H1 (cell line): ENCODE data around the gene MPDZ. TPM values are rescaled to one million over a fixed set of nuclear protein-coding genes. Genes with fewer than 3 reads are reported as not detected.

Source experiments
- CTCF ChIA-PET: fragments of 300-600 bp; sonication (Branson Sonifier 250); formaldehyde crosslinking; loops from one replicate; lab custom pipeline; 2021; ENCODE audit not compliant: partially characterized antibody; lab: Charles Lee
- POLR2A ChIA-PET: fragments of 300-600 bp; sonication (Branson Sonifier 250); formaldehyde crosslinking; loops from one replicate; lab custom pipeline; 2021; ENCODE audit warnings: inconsistent platforms; ENCODE audit not compliant: partially characterized antibody; lab: Charles Lee
- DNase-seq, 2 experiments: peaks; one replicate each; pipeline versions ENCODE4 v3.0.0 to v3.0.0-alpha.2; 2010 to 2022; ENCODE audit warnings: low spot score in 2 of 2, low read depth in 1 of 2, mixed read lengths in 1 of 2
- FAIRE-seq: peaks from 2 replicates; lab custom pipeline; 2011; peaks lifted over from hg19 to GRCh38; lab: Jason Lieb, UNC
- H2AFZ ChIP-seq: 2 replicates; pipeline ENCODE4 v1.8.1; 2012; ENCODE audit warnings: low read length, inconsistent platforms
- H2AK5ac ChIP-seq: 2 replicates; pipeline ENCODE4 v1.6.1; 2013; ENCODE audit warnings: low read depth, low read length
- H2BK120ac ChIP-seq: replicated peaks from 2 replicates; pipeline ENCODE3; 2013; ENCODE audit warnings: low read depth, low read length, inconsistent platforms
- H2BK12ac ChIP-seq: 2 replicates; pipeline ENCODE4 v1.6.1; 2013; ENCODE audit warnings: low read depth, low read length
- H2BK15ac ChIP-seq: 2 replicates; pipeline ENCODE4 v1.6.1; 2013; ENCODE audit warnings: low read length
- H2BK20ac ChIP-seq: 2 replicates; pipeline ENCODE4 v1.6.1; 2013; ENCODE audit warnings: low read length
- H2BK5ac ChIP-seq: 2 replicates; pipeline ENCODE4 v1.6.1; 2013; ENCODE audit warnings: low read depth, low read length
- H3K14ac ChIP-seq: 2 replicates; pipeline ENCODE4 v1.6.1; 2013; ENCODE audit warnings: inconsistent platforms; ENCODE audit not compliant: insufficient read length
- H3K18ac ChIP-seq: 2 replicates; pipeline ENCODE4 v1.6.1; 2013; ENCODE audit warnings: low read length; ENCODE audit errors: extremely low read depth
- H3K23ac ChIP-seq: 2 replicates; pipeline ENCODE4 v1.6.1; 2013; ENCODE audit warnings: inconsistent platforms; ENCODE audit not compliant: insufficient read length
- H3K23me2 ChIP-seq: 2 replicates; pipeline ENCODE4 v1.6.1; 2013; ENCODE audit warnings: low read depth, low read length
- H3K27ac ChIP-seq: 2 replicates; pipeline ENCODE4 v1.6.1; 2011; ENCODE audit warnings: low read depth, low read length, inconsistent platforms
- H3K27me3 ChIP-seq, 4 experiments: replicated peaks in 1 of 4; 1 replicate in 1 of 4; 2 replicates in 3 of 4; pipeline versions ENCODE4 v1.6.1 to v1.8.1; 2011 to 2013; ENCODE audit warnings: low read length in 3 of 4, mild to moderate bottlenecking in 3 of 4, inconsistent platforms in 2 of 4, mixed read lengths in 2 of 4, moderate library complexity in 1 of 4; ENCODE audit not compliant: control insufficient read depth in 3 of 4, insufficient read depth in 3 of 4; ENCODE audit errors: extremely low read depth in 1 of 4
- H3K36me3 ChIP-seq, 4 experiments: 2 replicates each; pipeline versions ENCODE4 v1.6.1 to v1.8.1; 2011 to 2013; ENCODE audit warnings: mild to moderate bottlenecking in 4 of 4, low read length in 3 of 4, moderate library complexity in 2 of 4, control low read depth in 1 of 4, inconsistent platforms in 1 of 4; ENCODE audit not compliant: insufficient read depth in 4 of 4, control insufficient read depth in 2 of 4
- H3K4ac ChIP-seq: replicated peaks from 2 replicates; pipeline ENCODE3; 2013; ENCODE audit warnings: low read length, low read depth, mixed read lengths, inconsistent platforms; ENCODE audit not compliant: insufficient read length
- H3K4me1 ChIP-seq, 4 experiments: replicated peaks in 1 of 4; 1 replicate in 1 of 4; 2 replicates in 3 of 4; pipeline versions ENCODE4 v1.6.1 to v1.8.1; 2011 to 2013; ENCODE audit warnings: low read length in 3 of 4, inconsistent platforms in 2 of 4, mixed read lengths in 1 of 4; ENCODE audit not compliant: insufficient read depth in 4 of 4, control insufficient read depth in 3 of 4
- H3K4me2 ChIP-seq, 2 experiments: 2 replicates each; pipeline versions ENCODE4 v1.6.1 to v1.8.1; 2011 to 2013; ENCODE audit warnings: low read depth in 2 of 2, low read length in 2 of 2, control low read depth in 1 of 2, inconsistent platforms in 1 of 2, mild to moderate bottlenecking in 1 of 2; ENCODE audit not compliant: insufficient read depth in 1 of 2
- H3K4me3 ChIP-seq, 4 experiments: fragments of 200-600, 300-600 bp in 1 of 4; sonication (generic), shearing (Covaris generic), sonication (Bioruptor Twin) in 1 of 4; 2 replicates each; pipeline versions ENCODE4 v1.5.1 to v1.8.1; 2011 to 2016; ENCODE audit warnings: low read length in 4 of 4, low read depth in 3 of 4, control low read depth in 2 of 4, inconsistent platforms in 2 of 4, mild to moderate bottlenecking in 2 of 4, mixed read lengths in 1 of 4, moderate library complexity in 1 of 4; ENCODE audit not compliant: insufficient read depth in 2 of 4; ENCODE audit errors: extremely low read depth in 1 of 4
- H3K56ac ChIP-seq: replicated peaks from 2 replicates; pipeline ENCODE3; 2013; ENCODE audit warnings: low read depth, mild to moderate bottlenecking, mixed read lengths, low read length, inconsistent platforms; ENCODE audit not compliant: insufficient read length
- H3K79me1 ChIP-seq: 2 replicates; pipeline ENCODE4 v1.6.1; 2013; ENCODE audit warnings: low read depth, low read length, control low read depth
- H3K79me2 ChIP-seq, 2 experiments: 2 replicates each; pipeline versions ENCODE4 v1.6.1 to v1.8.1; 2012 to 2013; ENCODE audit warnings: low read length in 2 of 2, mild to moderate bottlenecking in 2 of 2, inconsistent platforms in 1 of 2; ENCODE audit not compliant: insufficient read depth in 2 of 2, control insufficient read depth in 1 of 2
- H3K9ac ChIP-seq, 4 experiments: replicated peaks in 1 of 4; 1 replicate in 1 of 4; 2 replicates in 3 of 4; pipeline versions ENCODE4 v1.6.1 to v1.8.1; 2011 to 2013; ENCODE audit warnings: low read depth in 3 of 4, low read length in 3 of 4, control low read depth in 2 of 4, mild to moderate bottlenecking in 2 of 4, moderate library complexity in 2 of 4, inconsistent platforms in 1 of 4; ENCODE audit errors: extremely low read depth in 1 of 4
- H3K9me3 ChIP-seq, 2 experiments: 2 replicates each; pipeline versions ENCODE4 v1.6.1 to v1.8.1; 2012 to 2013; ENCODE audit warnings: mild to moderate bottlenecking in 2 of 2, moderate library complexity in 2 of 2, control low read depth in 1 of 2, inconsistent platforms in 1 of 2, low read depth in 1 of 2, low read length in 1 of 2, mixed read lengths in 1 of 2; ENCODE audit not compliant: insufficient read depth in 2 of 2
- H4K20me1 ChIP-seq, 2 experiments: replicated peaks in 1 of 2; 2 replicates each; pipeline versions ENCODE3 to v1.8.1; 2011 to 2013; ENCODE audit warnings: inconsistent platforms in 2 of 2, low read length in 2 of 2, mild to moderate bottlenecking in 1 of 2; ENCODE audit not compliant: insufficient read depth in 2 of 2, control insufficient read depth in 1 of 2
- H4K5ac ChIP-seq: 2 replicates; pipeline ENCODE4 v1.6.1; 2013; ENCODE audit warnings: low read length, low read depth, mixed read lengths, inconsistent platforms; ENCODE audit not compliant: insufficient read length
- H4K8ac ChIP-seq: 2 replicates; pipeline ENCODE4 v1.8.0; 2013; ENCODE audit warnings: mild to moderate bottlenecking, moderate library complexity, low read length, inconsistent platforms; ENCODE audit not compliant: insufficient read depth; ENCODE audit errors: extremely low read depth
- H4K91ac ChIP-seq: replicated peaks from 2 replicates; pipeline ENCODE3; 2013; ENCODE audit warnings: low read length, mixed read lengths, inconsistent platforms; ENCODE audit not compliant: insufficient read length
- ASH2L ChIP-seq: fragments of 200-600, 300-600 bp; sonication (generic); IDR thresholded peaks from one replicate; pipeline ENCODE4 v1.7.1; 2017; ENCODE audit warnings: low read length
- BCL11A ChIP-seq, 2 experiments: IDR thresholded peaks; one replicate each; pipeline ENCODE4 v1.6.1; 2011; ENCODE audit warnings: low read depth in 2 of 2, low read length in 2 of 2, mild to moderate bottlenecking in 2 of 2
- CBX8 ChIP-seq: fragments of 300-800, 300-1000 bp; sonication (generic); IDR thresholded peaks from 2 replicates; pipeline ENCODE4 v1.7.1; 2016; ENCODE audit warnings: low read depth, low read length, borderline replicate concordance
- CREB1 ChIP-seq: IDR thresholded peaks from 2 replicates; pipeline ENCODE4 v1.6.1; 2012; ENCODE audit warnings: inconsistent platforms
- FOSL1 ChIP-seq: IDR thresholded peaks from 2 replicates; pipeline ENCODE4 v1.6.1; 2011; ENCODE audit warnings: mild to moderate bottlenecking, low read depth, low read length, moderate library complexity; ENCODE audit not compliant: insufficient read depth
- HDAC6 ChIP-seq: IDR thresholded peaks from one replicate; pipeline ENCODE4 v1.7.1; 2012; ENCODE audit warnings: low read depth, mild to moderate bottlenecking, inconsistent platforms, low read length, moderate library complexity
- NRF1 ChIP-seq: IDR thresholded peaks from 2 replicates; pipeline ENCODE4 v1.6.1; 2011; ENCODE audit warnings: mild to moderate bottlenecking, low read depth, low read length, improper control_type of control experiment
- POLR2A ChIP-seq, 2 experiments: IDR thresholded peaks; 1 replicate in 1 of 2; 2 replicates in 1 of 2; pipeline ENCODE4 v1.6.1; 2011; ENCODE audit warnings: low read depth in 2 of 2, low read length in 2 of 2, mild to moderate bottlenecking in 2 of 2; ENCODE audit errors: control extremely low read depth in 1 of 2
- POLR2AphosphoS5 ChIP-seq: IDR thresholded peaks from 2 replicates; pipeline ENCODE4 v1.6.1; 2011; ENCODE audit warnings: low read depth, low read length
- RNF2 ChIP-seq: fragments of 200-900, 300-1000 bp; sonication (generic); IDR thresholded peaks from 2 replicates; pipeline ENCODE4 v1.7.1; 2016; ENCODE audit warnings: borderline replicate concordance, low read depth, mild to moderate bottlenecking, antibody characterized with exemption, low read length; ENCODE audit not compliant: poor library complexity, severe bottlenecking; ENCODE audit errors: missing control alignments
- SAP30 ChIP-seq: fragments of 300-600 bp; sonication (generic); IDR thresholded peaks from 2 replicates; pipeline ENCODE4 v1.7.1; 2012; ENCODE audit warnings: low read length, moderate library complexity, mild to moderate bottlenecking, inconsistent platforms; ENCODE audit not compliant: insufficient read depth, insufficient replicate concordance
- SIX5 ChIP-seq: IDR thresholded peaks from 2 replicates; pipeline ENCODE4 v1.6.1; 2011; ENCODE audit warnings: mild to moderate bottlenecking, low read depth, low read length
- TAF7 ChIP-seq: optimal IDR thresholded peaks from 2 replicates; pipeline ENCODE3; 2011; ENCODE audit warnings: low read depth, mild to moderate bottlenecking, inconsistent platforms, low read length, moderate library complexity, borderline replicate concordance
- TBP ChIP-seq: IDR thresholded peaks from 2 replicates; pipeline ENCODE4 v1.6.1; 2011; ENCODE audit warnings: low read depth, low read length, improper control_type of control experiment
- TEAD4 ChIP-seq: IDR thresholded peaks from 2 replicates; pipeline ENCODE4 v1.6.1; 2012; ENCODE audit warnings: low read depth, low read length, inconsistent platforms, mixed read lengths
- ZNF274 ChIP-seq: IDR thresholded peaks from 2 replicates; pipeline ENCODE4 v1.7.0; 2012; ENCODE audit warnings: low read length, borderline replicate concordance; ENCODE audit errors: extremely low read depth
- WGBS, 2 experiments: shearing (Covaris generic) in 1 of 2; methylation state at CpG; one replicate each; pipeline versions ENCODE4 v1.1.6 to v1.1.7; 2013 to 2015; ENCODE audit warnings: low lambda C conversion rate in 2 of 2, mixed read lengths in 2 of 2, inconsistent platforms in 1 of 2, low coverage in 1 of 2, missing lambda C conversion rate in 1 of 2; ENCODE audit not compliant: insufficient replicate concordance in 2 of 2, insufficient coverage in 1 of 2, insufficient read length in 1 of 2; ENCODE audit errors: extremely low coverage in 1 of 2, missing lambda C conversion rate in 1 of 2; 5-methylcytosine and 5-hydroxymethylcytosine counted together
- polyA plus RNA-seq, 7 experiments: library from polyadenylated mRNA; depleted of rRNA in 3 of 7; stranded (reverse) in 5 of 7; unstranded in 2 of 7; fragments of >200 nt in 5 of 7; fragments of 200-250 nt in 2 of 7; gene quantifications; 1 replicate in 5 of 7; 2 replicates in 1 of 7; 4 replicates in 1 of 7; pipeline versions ENCODE4 v1.2.1 to v1.2.3, GENCODE V29; 2011 to 2013; ENCODE audit warnings: missing spikeins in 2 of 7, mixed read lengths in 2 of 7
- total RNA-seq: library from RNA; stranded (reverse); fragmentation: NEBNext Ultra II Directional; extraction: Animal tissue kit (Norgen Biotek cat#: 25700); gene quantifications from 2 replicates; pipeline ENCODE4 v1.2.1, GENCODE V29; 2021

Gene MPDZ
- total and polyA plus RNA-seq, 2 of the 8 experiments (the other 6 are each of a cell fraction or from before 2014, with no cell fraction given): 14.6 to 39.4 TPM

- no peak overlapping the region for H2AFZ ChIP-seq
- no peak overlapping the region for H3K27ac ChIP-seq
- H3K4me2 ChIP-seq: no peak overlapping the region
- no peak overlapping the region for H2BK20ac ChIP-seq
- no peak overlapping the region for H2BK120ac ChIP-seq
- no peak overlapping the region for H2AK5ac ChIP-seq
- no peak overlapping the region for H3K9ac ChIP-seq
- H3K79me2 ChIP-seq: no peaks in the 10 kb centered on the region
- WGBS, 2 experiments: 100% methylated on average over 1 of the region's 1 CpG; no CpG with 5 or more reads in 1 of the 2 experiments
- H4K8ac ChIP-seq: no peak overlapping the region
- no peak overlapping the region for H3K23ac ChIP-seq
- POLR2A ChIA-PET: no interaction called here
- H2BK12ac ChIP-seq: no peak overlapping the region
- no peak overlapping the region for H2BK5ac ChIP-seq
- FAIRE-seq: no peak
- no peaks in the 10 kb centered on the region for H3K9me3 ChIP-seq
- H3K23me2 ChIP-seq: no peaks in the 10 kb centered on the region
- H4K91ac ChIP-seq: no peak overlapping the region
- DNase-seq: no peak
- no peaks in the 10 kb centered on the region for H3K4me1 ChIP-seq
- H4K5ac ChIP-seq: no peak overlapping the region
- no peak overlapping the region for H3K18ac ChIP-seq
- no peak overlapping the region for H2BK15ac ChIP-seq
- H3K79me1 ChIP-seq: no peaks in the 10 kb centered on the region
- no peaks in the 10 kb centered on the region for H4K20me1 ChIP-seq
- peaks cover 0 to 20% (median 2%) of the 10 kb centered on the region in 4 experiments; a peak in 4 of 8 replicates for H3K36me3 ChIP-seq
- H3K56ac ChIP-seq: no peak overlapping the region
- no peak overlapping the region for H3K4me3 ChIP-seq
- CTCF ChIA-PET: no interaction called here
- H3K27me3 ChIP-seq: no peaks in the 10 kb centered on the region
- H3K4ac ChIP-seq: no peak overlapping the region
- no peak overlapping the region for H3K14ac ChIP-seq
- TF ChIP-seq TAF7 (no peak), TBP (no peak), TEAD4 (no peak), HDAC6 (no peak), CREB1 (no peak), POLR2A (IDR thresholded peaks at IDR 0.05; ENCODE audit: control extremely low read depth in 1 of 2, low read depth in 2 of 2, low read length in 2 of 2) (no peak), FOSL1 (no peak), BCL11A (IDR thresholded peaks at IDR 0.05; ENCODE audit: low read depth in 2 of 2, low read length in 2 of 2) (no peak), ZNF274 (no peak), ASH2L (no peak), SIX5 (no peak), NRF1 (no peak), POLR2AphosphoS5 (no peak), CBX8 (no peak), RNF2 (no peak), SAP30 (no peak)
Observed at GRCh38 chr9:13220837-13221236, 58.7 kb downstream of the MPDZ start.
